Cortex of kidney (tissue), 1 donor: ENCODE measurements around the gene ZNF74.

Experiments used
- DNase-seq: peaks from one replicate; lab custom pipeline; 2025; lab: John Stamatoyannopoulos, UW

ZNF74 gene

GRCh38 chr22:20433191-20433590 is 39.2 kb downstream of the ZNF74 start:
- no peak for DNase-seq

- DNase-seq: no peak
These were observed 39.8 kb downstream of the ZNF74 start for GRCh38 chr22:20433686-20434241.

- DNase-seq: no peak
These were observed 40.4 kb downstream of the ZNF74 start for GRCh38 chr22:20434264-20434751.

- DNase-seq: no peak
These were observed 40.8 kb downstream of the ZNF74 start for GRCh38 chr22:20434773-20435172.

GRCh38 chr22:20435436-20436306 is 41.7 kb downstream of the ZNF74 start:
- no peak for DNase-seq

GRCh38 chr22:20436307-20436767 is 42.4 kb downstream of the ZNF74 start:
- DNase-seq: no peak

GRCh38 chr22:20436768-20437612 is 43.0 kb downstream of the ZNF74 start:
- no peak for DNase-seq

- DNase-seq: no peak
These were observed 43.9 kb downstream of the ZNF74 start, which contains the start of gene SCARF2 for GRCh38 chr22:20437613-20438426. Gene SCARF2 (minus strand): TSS chr22:20437825. CDS start chr22:20437754, 71 bp downstream.

- DNase-seq: no peak
These were observed 44.4 kb downstream of the ZNF74 start for GRCh38 chr22:20438427-20438677.

GRCh38 chr22:20438678-20439492 is 44.9 kb downstream of the ZNF74 start:
- no peak for DNase-seq

GRCh38 chr22:20439556-20439927 is 45.6 kb downstream of the ZNF74 start:
- DNase-seq: no peak

- no peak for DNase-seq
These were observed 46.1 kb downstream of the ZNF74 start for GRCh38 chr22:20439928-20440575.

- DNase-seq: no peak
These were observed 47.0 kb downstream of the ZNF74 start for GRCh38 chr22:20440637-20441591.

- no peak for DNase-seq
These were observed 47.9 kb downstream of the ZNF74 start for GRCh38 chr22:20441631-20442484.

GRCh38 chr22:20442485-20443284 is 48.7 kb downstream of the ZNF74 start:
- no peak for DNase-seq

GRCh38 chr22:20444325-20444724 is 50.4 kb downstream of the ZNF74 start:
- no peak for DNase-seq

GRCh38 chr22:20446383-20446970 is 52.5 kb downstream of the ZNF74 start:
- DNase-seq: no peak
